ENCODE measurements around the gene ST6GALNAC4.

ST6GALNAC4 gene

DNA sequence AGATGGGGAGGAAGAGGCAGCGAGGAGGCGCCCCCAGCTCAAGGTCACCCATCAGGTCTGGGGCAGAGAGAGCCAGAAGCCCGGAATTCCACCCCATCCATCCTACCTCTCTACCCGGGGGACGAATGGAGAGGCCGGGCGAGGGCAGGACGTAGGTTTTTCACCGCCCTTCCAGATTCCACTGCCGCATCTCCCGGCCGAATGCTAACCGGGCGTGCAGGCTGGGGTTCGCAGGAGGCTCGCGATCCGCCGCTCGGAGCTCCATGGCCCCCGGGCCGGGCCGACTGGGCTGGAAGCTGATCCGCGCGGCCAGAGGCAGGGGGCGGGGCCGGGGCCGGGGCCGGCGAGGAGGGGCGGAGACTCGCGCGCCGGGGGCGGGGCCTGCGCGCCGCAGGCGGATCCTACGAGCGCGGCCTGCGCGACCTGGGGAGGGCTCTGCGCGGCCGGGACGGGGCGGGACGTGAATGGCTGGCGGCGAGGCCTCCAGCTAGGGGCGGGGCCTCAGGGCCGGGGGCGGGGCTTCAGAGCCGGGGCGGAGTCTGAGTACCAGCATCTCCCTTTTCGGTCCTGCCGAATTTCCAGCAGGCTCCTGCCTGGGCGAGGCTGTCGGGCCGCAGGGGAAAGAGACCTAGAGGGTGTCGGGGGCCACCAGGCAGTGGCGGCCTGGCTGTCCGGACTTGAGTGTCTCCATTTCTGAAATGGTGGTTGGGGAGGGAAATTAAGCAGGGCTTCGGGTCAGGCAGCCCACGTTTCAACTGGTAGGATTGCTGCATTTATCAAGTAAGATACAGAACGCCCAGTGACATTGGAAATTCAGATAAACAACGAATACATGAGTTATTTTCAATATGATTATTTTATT, at the start of gene ST6GALNAC4:
Gene ST6GALNAC4, minus strand, starts transcription at position 322 of the 862 bp plus-strand sequence. CDS start 622 bp downstream, outside the sequence.
- DNase-seq = peak; percentile 93 to 95

DNA sequence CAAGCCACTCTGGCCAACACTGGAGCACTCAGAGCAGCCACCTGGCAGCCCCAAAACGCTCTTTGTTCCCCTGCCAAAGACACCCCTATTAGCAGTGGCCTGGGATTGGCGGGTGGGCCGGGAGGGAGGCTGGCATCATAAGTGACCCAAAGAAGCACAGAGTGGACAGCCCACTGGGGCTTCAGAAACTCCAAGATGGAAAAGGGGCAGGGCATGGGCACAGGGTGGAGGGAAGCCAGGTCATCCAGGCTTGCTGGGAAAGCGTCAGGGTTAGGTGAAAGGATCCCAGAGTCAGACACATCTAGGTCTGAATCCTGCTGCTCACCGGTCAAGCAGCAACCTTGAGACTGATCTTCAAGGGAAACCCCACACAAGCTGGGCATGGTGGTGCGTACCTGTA, 49.1 kb upstream of the ST6GALNAC4 start:
- DNase-seq = no peak

GRCh38 chr9:127963359-127964064, 46.7 kb upstream of the ST6GALNAC4 start:
- no peak for DNase-seq

GRCh38 chr9:127963041-127963358, 46.2 kb upstream of the ST6GALNAC4 start:
- DNase-seq = no peak

DNA sequence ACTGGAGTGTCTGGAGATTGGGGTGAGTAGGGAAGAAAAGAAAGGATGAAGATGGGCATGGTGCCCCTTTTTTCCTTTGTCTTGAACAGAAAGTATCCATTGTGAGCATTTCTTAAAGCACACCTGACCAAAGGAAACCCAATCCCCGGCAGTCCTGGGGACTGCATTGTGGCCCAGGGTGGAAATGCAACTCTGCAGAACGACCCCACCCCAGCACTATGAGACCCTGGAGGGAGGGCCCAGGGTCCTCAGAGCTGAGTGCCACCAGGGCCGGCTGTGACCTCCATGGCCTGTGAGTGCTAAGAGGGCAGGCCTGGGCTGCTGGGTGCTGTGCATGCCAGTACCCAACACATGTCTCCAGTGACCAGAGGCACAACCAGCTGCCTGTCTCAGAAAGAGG, 45.4 kb upstream of the ST6GALNAC4 start:
- DNase-seq = no peak

DNA sequence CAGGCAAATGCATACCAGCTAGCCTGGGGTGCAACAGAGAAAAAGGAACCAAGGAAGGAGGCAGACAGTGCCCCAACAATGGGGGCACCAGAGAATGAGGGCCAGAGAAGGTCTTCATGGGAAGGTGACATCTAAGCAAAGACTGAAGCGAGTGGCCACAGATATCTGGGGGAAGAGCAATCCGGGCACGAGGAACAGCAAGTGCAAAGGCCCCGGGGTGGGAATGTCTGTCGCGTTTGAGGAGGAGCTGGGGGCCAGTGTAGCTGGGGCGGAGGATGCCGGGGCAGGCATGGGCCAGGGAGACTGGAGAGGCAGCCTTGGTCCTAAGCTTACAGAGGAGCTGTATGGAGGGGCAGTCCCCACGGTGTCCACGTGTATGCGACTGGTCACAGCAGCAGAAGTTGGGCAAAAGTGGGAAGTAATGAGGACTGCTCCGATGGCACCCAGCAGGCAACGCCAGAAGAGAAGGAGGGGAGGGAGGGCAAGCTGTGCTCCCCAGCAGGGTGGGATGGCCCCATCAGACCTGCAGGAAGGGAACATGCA, 44.8 kb upstream of the ST6GALNAC4 start:
- no peak for DNase-seq

DNA sequence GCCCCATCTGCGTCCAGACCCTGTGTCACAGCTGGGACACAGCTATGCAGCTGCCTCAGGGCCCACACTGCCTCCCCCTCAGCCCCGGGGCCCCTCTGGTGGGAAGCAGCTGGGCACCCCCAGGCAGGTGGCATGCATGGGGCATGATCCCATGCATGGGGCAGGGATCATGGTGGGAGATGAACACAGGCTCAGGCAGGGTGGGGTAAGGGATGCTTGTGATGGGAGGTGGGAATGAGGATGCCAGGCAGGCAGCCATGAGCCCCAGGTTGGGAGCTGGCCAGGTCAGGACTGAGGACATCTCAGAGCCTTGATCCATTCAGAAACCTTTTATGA, 44.3 kb upstream of the ST6GALNAC4 start:
- DNase-seq = no peak

DNA sequence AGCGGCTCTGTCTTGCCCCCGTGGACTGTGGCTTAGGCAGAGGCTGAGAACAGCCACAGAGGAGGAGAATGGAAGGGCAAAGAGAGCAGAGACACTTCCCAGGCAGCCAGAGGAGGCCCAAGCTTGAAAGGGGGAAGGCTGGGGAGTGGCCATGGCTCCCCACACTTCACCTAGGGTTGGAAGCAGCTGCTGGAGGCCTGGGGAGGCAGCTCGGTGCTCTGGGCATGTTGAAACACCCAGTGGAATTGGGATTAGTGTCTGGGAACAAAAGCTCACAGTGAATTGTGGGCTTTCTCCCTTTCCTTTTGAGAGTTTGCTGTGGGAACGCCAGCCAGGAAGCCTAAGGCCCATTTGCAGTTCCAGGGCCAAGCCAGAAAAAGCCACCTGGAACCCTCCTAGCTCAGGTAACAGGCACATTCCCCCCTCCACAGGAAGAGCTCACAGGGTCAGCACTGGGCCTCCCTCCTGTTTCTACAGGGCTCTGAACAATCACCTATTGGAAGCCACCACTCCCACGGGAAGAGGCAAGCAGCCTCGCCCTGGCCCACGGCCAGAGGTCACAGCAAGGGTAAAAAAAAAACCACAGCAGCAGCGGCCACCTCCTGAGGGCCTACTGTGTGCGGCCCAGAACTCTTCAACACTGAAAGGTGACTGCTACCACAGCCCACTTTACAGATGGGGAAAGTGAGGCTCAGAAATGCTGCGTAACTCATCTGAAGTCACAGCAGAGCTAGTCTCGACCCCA, 43.7 kb upstream of the ST6GALNAC4 start:
- no peak for DNase-seq

GRCh38 chr9:127959841-127960409, 43.1 kb upstream of the ST6GALNAC4 start:
- DNase-seq = no peak

DNA sequence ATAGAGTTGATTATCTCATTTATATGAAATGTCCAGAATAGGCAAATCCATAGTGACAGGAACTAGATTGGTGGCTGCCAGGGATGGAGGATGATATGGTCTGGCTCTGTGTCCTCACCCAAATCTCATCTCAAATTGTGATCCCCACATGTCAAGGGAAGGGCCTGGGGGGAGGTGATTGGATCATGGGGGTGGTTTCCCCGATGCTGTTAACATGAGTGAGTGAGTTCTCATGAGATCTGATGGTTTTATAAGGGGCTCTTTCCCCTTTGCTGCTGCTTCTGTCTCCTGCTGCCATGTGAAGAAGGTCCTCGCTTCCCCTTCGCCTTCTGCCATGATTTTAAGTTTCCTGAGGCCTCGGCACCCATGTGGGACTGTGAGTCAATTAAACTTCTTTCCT, 42.6 kb upstream of the ST6GALNAC4 start:
- no peak for DNase-seq

GRCh38 chr9:127958728-127959127, 41.9 kb upstream of the ST6GALNAC4 start:
- no peak for DNase-seq

GRCh38 chr9:127955294-127956015, 38.6 kb upstream of the ST6GALNAC4 start:
- DNase-seq = peak; percentile 89 to 90

DNA sequence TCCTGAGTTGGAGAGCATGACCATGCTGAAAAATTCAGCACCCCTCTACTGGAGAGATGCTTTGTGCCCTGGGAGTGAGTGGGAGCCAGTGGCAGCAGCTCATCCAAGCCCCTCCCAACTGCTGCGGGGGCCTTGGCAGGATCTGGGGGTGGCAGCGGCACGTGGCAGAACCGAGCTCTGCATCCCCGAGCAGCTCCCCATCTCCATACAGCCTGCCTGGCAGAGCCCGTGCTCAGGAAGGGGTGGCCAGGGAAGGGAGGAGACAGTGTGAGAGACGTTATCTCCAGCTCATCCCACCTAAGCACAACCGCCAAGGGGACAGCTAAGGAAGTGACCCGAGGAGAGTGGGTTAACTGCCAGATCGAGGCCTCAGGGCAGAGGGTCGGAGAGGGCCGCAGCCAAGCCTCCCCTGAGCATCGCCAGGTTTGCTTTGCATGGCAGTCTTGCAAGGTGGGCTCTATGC, 38.0 kb upstream of the ST6GALNAC4 start:
- DNase-seq = no peak

DNA sequence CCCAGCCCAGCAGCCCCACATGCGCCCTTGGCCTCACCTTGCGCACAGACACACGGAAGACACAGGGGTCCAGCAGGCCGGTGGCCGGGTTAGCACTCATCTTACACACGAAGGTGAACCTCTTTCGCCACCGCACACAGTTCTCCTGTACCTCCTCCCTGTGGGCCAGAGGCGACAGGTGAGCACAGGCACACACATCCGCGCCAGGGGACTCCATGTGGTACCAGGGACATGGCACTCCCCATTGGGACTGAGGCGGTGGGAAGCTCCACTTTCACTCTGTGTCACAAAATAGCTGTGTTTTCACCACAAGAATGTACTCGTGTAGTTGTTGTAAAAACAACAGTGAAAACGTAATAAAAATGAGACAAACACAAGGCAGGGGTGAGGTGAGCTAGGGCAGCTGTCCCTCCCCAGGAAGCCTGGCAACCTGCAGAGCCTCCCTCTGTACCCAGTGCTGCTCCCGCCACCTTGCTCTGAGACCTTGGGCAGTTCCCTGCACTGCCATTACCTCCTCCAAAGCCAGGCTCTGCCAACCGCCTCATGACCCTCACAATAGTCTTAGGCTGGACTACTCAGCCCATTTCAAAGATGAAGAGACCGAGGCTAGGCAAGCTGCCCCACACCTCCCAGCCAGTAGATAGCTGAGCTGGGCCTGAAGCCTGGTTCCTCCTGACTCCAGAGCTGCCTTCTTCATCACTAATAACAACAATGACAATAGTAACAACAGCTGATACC, 37.1 kb upstream of the ST6GALNAC4 start:
- no peak for DNase-seq

DNA sequence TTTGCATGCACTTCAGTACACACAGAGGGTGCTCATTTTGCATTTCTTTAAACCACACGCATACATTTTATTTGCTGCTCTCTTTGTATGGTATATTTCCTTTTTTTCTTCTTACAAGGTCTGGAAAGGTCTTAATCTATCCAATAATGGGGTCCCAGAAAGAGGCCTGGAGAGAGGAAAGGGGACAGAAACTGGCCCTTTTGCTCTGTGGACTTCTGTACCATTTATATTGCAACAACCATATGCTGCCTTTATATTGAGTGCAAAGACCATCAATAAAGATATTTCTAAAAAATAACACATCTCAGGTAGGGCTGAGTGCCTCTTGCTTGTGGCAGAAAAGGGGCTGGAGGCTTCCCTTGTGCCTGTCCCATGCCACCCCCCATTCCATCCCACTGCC, 36.3 kb upstream of the ST6GALNAC4 start:
- DNase-seq = no peak

DNA sequence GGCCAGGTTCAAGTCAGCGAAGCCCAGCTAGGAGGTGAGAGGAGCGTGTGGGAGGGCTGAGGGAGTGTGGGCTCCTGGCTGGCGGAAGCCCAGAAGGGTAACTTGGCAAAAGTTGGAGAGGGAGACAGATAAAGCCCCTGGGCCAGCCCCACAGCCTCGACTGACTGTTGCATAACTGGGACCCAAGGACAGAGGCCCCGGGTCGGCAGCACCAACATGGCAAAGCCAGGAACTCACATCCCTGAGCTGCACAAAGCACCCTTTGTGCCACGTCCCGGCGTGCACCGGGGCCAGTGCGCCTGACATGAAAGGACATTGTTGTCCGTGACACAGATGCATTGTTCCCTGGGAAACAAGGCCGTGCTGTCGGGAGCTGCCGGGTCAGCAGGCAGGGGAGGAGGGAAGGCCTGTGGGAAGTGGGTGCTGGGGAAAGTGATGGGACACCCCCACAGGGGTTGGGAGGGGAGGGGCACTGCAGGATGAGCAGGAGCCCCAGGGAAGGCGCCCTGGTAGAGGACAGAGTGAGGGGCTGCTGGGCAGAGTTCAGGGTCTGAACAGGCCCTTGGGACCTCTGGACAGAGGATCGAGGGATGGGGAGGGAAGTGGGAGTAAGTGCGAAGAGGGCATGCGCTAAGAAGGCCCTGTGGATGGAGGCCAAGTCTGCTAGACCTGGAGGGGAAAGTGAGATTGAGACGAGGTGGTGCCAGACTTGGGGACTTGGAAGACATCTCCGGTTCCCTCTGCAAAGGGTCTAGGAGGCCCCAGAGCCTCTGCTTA, 33.9 kb upstream of the ST6GALNAC4 start:
- no peak for DNase-seq

GRCh38 chr9:127949827-127950512, 33.1 kb upstream of the ST6GALNAC4 start:
- no peak for DNase-seq

GRCh38 chr9:127947841-127948710, 31.2 kb upstream of the ST6GALNAC4 start:
- DNase-seq = no peak

DNA sequence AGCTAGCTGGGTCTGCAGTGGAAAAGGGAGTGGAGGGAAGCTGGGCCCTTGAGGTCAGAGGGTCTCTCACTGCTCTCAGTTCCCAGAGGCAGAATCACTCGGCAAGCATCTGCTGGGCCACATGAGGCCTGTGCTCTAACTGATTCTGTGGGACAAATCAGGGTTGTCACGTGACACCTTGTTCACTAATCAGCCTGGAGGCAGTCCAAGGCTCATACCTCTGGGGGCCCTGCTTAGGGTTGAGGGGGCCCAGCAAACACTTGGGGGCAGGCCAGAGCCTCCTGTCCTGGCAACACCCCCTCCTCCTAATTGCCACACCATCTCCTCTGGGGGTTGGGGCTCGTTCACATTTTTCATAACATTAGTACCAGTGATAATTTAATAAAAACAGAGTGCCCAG, 29.9 kb upstream of the ST6GALNAC4 start:
- no peak for DNase-seq

Measured in activated CD4-positive, alpha-beta T cell treated with anti-CD3 and anti-CD28 coated beads for 4 hours (primary cell).